Brain pericyte (primary cell): Measurements from ENCODE around the gene NTHL1.
"Not testable (repeated sequence)": the region's sequence is repeated elsewhere in the genome, so short reads cannot be mapped to it uniquely, and the experiment has no call there.

Experiments
- DNase-seq: peaks from one replicate; pipeline ENCODE4 v3.0.0-alpha.2; 2012; ENCODE audit warnings: low read depth, low spot score

The NTHL1 gene

DNA sequence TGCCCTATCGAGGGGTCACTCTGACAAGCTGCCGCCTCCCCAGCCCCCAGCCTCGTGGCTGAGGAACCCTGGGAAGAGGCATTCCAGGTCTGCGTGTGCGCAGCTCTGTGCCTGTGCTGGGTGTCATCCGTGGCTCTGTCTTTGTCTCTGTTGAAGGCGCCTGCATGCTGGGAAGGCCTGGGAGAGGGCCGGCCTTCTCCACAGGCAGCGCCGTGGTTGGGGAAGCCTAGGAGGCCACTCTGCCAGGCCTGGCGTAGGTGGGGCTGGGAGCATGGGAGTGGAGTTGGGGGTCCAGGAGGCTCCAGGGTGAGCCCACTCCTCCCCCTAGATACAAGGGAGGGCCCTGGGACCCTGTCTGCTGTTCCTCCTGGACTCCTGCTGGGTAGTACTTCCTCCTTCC, 17.6 kb downstream of the NTHL1 start:
- DNase-seq: no peak

DNA sequence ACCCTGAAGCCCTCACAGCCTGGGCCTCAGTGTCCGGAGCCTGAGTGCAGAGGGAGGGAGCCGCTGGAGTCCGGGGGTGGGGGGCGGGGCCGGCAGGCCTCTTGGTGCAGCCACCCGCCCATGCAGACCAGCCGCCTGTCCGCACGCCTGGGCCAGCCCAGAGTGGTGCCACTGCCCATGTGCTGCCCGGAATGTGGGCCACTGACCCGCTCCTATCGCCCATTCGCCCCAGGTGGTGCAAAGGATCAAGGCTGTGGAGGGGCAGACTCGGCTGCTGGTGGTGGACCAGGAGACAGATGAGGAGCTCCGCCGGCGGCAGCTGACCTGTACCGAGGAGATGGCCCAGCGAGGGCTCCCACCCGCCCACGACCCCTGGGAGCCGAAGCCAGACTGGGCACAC, 18.3 kb downstream of the NTHL1 start:
- no peak for DNase-seq

DNA sequence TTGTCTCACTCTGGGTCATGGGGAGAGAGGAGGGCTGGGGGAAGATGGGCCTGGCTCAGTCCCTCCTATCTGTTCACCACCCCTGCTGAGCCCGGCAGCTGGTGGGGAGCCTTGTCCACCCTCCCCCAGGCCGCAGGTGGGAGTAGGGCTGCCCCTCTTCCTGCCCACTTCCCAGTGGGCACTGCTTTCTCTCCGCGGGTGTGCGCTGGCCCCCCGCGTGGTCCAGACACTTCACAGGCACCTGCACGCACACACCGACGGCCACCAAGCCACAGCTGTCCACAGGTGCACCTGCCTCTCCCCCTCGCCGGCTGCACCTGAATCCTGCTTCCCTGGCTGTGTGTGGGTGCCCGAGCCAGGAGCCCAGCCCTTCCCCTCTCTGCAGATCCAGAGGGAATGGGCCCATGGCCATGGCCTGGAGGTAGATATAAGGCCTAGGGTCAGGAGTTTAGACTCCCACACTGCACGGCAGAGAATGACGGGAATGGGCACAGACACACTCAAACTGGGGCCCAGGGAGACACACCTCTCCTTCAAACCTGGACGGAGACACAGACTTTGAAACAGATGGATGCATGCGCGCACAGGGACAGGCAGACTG, 18.9 kb downstream of the NTHL1 start:
- DNase-seq: no peak

DNA sequence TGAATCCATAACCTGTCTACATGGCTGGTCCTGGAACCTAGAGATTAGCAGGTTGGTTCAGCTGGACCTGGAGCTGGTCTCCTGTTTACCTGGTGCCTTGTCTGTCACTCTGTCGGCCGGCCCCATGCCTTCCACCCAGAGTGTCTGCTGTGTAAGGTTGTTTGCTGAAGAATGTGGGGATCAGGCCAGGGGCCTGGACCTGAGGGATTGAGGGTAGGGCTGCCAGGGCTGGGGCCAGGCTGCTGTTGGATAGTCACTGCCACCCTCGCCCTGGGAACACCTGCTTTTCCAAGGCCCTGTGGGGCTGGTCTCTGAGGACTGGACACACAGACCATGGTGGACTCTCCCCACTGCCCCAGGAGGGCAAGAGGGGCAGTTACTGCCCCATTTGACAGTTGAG, 19.5 kb downstream of the NTHL1 start:
- no peak for DNase-seq

DNA sequence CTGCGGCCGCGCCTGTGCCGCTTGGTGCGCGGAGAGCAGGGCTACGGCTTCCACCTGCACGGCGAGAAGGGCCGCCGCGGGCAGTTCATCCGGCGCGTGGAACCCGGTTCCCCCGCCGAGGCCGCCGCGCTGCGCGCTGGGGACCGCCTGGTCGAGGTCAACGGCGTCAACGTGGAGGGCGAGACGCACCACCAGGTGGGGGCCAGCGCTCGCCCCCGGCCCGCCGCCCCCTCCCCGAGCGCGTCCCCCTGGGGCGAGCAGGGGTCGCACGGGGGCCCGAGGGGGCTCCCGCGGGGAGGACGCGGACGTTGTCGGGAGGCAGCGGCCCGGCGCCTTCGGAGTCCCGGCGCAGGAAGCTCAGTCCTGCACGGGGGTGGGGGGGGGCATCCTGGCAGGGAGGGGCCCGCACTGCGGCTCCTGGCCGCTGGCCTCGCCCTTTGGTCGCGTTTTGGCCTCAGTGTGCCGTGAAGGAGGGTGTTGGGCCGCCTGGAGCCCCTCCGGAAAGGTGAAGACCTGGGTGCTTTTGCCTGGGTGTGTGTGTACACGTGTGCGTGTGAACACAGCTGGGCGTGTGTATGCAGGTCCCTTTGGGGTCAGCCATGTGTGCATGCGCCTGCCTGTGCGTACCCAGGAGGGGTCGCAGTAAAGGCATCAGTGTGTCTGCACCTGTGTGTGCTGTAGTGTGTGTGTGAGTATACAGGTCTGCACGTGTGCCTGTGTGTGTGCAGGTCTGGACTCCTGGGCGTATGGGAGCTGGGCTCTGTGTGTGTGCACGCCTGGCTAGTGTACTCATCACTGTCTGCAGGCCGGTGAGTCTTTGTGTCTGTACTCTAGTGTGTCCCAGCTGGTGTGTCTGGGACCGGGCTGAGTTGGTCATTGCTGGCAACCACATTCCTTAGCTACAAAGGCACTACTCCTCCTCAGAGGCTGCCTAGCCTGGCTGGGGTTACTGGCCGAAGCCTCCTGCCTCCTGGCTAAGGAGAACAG, 20.3 kb downstream of the NTHL1 start:
- DNase-seq: no peak

DNA sequence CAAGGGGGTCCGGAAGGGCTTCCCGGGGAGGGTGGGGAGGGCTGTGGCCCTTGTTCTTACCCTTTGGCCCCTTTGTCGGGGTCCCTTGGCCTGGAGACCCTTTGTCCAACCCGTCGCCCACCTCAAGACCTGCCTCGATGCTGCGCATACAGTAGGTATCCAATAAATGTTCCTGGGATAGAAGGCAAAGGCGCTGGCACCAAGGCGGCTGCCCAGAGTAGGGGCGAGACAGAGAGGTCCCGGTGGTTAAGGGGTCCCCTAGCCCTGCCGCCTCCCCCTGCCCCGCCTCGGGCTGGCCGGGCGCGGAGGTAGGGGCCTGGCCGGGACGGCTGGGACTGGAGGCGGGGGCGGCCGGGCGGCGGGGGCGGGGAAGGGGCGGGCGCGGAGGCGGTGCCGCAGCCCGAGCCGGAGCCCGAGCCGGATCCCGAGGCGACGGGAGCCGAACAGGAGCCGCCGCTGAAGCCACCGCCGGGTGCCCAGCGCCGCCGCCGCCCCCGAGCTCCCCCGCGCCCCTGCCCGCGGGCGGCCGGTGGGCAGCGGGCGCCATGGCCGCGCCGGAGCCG, 21.1 kb downstream of the NTHL1 start, which contains the start of gene NHERF2:
TSS of gene NHERF2 (plus strand) at position 442 of the 563 bp plus-strand sequence. CDS start at position 546, 104 bp downstream.
- DNase-seq: no peak

DNA sequence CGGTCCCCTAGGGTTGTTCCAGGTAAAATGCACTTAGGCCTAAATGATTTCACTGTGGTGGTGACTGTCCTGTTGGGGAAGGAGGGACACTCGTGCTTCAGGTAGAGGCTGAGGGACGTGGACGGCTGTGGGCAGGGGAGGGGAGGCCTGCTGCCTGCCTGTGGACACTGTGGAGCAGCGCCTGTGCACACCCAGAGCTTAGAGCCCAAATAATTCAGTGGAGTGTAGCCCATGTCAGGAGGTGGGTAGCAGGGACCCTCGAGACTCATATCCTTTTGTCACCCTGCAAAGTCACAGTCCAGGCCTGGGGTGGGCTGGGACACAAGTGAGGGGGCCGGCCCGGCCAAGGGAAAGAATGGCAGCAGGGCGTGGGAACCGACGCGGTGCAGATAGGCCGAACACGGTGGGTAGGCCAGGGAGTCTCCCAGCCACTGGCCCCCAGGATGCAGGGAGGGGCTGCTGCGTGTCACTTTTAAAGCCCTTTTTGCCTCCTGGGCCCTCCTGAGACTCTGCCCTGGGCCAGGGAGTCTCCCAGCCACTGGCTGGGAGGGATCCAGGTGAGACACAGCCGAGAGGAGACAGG, 21.7 kb downstream of the NTHL1 start:
- DNase-seq: no peak

DNA sequence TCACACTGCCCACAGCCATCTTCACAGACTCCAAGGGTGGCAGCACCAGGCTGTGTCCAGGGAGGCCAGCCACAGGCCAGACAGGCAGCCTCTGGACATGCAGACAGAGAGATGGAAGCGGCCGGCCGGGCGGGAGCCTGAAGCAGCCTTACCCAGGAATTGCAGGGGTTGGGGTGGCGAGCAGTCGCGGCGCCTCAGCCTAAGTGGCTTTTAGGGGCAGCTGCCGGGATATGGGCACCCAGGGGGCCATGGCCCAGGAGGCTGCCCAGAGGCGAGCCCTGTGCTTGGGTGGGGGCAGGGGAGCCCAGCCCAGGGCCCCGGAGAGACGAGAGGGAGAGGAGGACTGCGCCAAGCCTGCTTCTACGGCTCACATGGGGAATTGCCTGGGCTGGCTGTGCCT, 22.4 kb downstream of the NTHL1 start:
- no peak for DNase-seq

DNA sequence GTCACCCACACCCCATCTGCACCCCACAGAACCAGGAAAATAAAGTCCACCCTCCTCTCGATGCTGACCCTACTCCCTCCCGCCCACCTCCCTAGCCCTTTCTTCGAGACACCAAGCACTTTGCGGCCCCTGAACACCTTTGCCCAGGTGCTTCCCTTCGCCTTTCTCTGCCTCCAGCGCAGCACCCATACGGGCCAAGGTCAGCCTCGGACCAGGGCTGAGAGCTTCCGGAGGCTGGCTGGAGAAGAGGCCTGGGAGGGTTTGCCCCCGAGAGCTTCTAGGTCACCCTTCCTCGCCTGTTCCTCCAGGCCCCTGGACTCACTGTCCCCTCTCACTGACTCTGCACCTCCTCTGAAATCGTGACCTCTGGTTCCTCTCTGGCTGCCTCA, 23.6 kb downstream of the NTHL1 start:
- DNase-seq: no peak

DNA sequence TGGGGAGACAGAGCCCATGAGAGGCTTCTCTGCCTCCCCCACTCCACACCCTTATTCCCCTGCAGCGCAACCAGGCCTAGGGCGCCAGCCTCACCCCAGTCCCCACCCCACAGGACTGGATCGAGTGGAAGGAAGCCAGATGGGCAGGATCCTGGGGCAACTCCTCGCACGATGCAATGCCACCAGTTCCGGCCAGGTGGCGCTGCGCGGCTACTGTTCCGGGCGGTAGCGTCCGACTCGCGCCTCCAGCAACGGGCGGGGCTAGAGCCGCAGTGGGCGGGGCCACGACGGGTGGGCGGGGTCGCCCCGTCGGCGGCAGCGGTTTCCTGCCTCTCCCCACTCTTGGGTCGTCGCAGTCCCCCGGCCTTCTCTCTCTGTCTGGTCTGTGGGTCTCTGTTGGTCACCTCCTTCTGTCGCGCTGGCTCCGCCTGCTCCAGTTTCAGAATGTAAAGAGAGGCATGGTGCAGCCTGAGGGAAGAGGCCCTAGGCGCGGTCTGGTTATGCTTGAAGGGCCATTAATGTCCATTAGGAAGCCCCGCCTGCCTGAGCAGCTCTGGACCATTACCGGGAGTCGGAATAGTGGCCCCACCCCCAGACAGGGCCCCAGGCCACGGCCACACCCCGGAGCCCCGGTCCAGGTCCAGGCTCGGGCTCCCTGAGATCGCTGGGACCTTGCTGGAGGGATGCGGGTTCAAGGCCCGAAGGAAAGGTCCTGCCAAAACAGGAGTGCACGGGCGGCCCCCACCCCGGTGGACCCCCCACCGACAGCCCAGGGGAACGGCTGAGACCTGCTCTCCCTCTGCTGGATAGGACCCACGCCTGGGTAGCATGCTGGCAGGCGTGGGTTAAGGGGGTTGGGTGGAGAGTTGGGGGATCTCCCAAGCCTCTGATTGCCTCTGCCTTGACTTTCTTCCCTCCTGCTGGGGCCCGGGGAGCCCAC, 24.3 kb downstream of the NTHL1 start:
- DNase-seq: no peak

DNA sequence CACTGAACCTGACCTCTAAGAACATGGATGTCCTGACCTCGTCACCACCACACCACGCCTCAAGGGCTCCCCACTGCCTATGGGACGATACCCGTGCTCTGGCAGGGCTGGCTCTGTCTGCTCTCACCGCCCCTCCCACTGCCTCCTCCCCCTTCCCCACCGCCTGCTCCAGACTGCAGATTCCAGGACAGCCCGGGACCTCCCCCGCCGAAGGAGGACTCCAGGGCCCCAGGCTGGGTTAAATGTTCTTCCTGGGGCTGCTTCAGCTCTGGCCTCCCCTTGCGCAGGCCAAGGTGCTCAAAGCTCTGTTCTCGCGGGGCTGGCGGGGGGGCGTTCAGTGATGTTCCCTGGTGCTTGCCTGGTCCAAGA, 24.9 kb downstream of the NTHL1 start:
- DNase-seq: no peak

DNA sequence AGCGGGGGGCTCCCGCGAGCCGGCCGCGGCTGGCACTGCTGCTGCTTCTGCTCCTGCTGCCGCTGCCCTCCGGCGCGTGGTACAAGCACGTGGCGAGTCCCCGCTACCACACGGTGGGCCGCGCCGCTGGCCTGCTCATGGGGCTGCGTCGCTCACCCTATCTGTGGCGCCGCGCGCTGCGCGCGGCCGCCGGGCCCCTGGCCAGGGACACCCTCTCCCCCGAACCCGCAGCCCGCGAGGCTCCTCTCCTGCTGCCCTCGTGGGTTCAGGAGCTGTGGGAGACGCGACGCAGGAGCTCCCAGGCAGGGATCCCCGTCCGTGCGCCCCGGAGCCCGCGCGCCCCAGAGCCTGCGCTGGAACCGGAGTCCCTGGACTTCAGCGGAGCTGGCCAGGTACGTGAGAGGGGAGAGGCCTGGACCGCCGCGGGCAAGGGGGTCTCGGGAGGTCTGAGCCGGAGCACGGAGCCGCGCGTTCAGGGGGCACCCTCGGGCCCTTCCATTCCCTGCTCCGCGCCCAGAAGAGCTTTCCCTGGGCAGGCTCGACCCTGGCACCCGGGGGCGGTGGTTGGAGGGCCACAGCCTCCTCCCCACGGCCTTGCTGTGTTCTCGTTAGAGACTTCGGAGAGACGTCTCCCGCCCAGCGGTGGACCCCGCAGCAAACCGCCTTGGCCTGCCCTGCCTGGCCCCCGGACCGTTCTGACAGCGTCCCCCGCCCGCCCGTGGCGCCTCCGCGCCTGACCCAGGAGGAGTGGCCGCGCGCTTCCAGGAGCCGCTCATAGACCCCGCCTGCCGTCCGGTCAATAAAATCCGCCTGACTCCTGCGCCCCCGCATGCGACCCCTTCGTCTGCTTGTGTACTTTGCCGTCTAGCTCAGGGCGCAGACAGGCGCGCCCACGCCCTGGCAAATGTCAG, 27.5 kb downstream of the NTHL1 start:
- no peak for DNase-seq

DNA sequence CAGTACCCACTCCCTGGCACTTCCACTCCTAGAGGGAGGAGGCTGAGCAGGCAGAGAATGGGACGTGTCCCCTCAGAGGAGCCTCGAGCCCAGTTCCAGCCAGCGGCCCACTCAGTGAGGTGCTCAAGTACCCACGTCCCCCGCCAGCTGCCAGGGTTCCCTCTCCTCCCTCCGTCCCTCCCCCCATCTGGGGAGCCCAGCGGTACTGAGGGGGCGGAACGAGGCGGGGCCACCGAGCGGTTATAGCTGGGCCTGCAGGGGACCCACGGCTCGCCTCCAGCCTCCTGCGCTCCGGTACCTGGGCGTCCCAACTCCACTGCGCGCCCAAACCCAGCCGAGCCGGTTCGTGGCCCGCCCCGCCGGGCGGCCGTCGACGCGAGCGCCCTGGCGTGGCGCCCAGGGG, 28.1 kb downstream of the NTHL1 start, which contains the start of gene NPW:
TSS of gene NPW (plus strand) at position 268 of the 403 bp plus-strand sequence.
- no peak for DNase-seq

DNA sequence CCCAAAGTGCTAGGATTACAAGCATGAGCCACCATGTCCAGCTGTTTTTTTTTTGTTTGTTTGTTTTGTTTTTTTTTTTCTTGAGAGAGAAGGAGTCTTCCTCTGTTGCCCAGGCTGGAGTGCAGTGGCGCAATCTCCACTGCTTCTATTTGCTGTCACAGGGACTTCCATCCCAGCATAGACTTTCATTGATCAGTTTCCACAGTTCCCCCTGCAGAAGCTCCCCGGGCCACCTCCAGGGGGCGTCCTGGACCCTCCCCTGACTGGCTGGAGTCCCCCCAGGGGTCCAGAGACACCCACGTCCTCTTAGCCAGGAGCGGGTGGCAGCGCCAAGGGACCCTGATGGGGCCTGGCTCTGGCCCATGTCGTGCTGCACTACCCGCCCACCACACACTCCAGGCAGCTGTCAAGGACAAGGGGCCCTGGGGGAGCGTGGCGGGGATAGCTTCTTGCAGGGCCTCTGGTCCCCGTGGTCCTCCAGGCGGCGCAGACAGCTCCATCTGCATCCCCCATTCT, 31.2 kb downstream of the NTHL1 start:
- DNase-seq: no peak

DNA sequence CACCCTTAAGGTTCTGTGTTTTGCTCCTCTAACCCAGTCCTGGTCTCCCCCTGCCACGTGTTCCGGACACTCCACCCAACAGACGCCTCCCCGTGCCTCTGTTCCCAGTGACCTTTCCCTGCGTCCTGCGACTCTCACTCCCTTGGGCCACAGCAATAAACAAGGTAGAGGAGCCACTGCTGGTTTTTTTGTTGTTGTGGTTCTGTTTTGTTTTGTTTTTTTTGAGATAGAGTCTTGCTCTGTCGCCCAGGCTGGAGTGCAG, 31.8 kb downstream of the NTHL1 start:
- no peak for DNase-seq

DNA sequence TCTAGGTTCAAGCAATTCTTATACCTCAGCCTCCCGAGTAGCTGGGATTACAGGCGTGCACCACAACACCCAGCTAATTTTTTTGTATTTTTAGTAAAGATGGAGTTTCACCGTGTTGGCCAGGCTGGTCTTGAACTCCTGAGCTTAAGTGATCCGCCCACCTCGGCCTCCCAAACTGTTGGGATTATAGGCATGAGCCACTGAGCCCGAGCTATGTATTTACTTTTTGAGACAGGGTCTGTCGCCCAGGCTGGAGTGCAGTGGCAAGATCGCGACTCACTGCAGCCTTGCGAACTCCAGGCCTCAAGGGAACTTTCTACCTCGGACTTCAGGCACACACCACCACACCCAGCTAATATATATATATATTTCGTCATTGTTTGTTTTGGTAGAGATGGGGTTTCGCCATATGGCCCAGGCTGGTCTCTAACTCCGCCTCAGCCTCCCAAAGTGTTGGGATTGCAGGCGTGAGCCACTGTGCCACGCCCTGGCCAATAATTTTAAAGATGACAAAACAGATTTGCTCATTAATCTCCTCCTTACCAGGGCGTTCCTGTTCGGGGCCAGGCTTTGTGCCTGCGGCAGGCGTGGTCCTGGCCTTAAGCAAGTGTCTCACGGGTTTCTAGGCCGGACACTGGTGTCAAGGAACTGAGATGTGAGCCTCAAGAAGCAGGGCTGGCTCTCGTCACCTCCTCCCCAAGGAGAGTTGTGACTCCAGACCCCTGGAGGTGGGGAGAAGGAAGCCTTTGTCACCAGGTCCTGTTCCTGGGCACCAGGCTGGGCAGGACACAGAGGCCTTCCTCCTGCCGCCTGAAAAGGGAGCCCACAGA, 32.3 kb downstream of the NTHL1 start:
- DNase-seq: no peak

DNA sequence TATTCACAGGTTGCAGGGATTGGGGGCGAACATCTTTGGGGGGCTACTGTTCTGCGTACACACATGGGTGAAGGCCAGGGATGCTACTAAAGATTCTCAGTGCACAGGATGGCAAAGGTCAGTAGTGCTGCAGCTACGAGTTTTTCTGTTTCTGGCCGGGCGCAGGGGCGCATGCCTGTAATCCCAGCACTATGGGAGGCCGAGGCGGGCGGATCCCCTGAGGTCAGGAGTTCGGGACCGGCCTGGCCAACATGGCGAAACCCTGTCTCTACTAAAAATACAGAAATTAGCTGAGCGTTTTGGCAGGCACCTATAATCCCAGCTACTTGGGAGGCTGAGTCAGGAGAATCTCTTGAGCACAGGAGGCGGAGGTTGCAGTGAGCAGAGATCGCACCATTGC, 34.1 kb downstream of the NTHL1 start:
- no peak for DNase-seq

DNA sequence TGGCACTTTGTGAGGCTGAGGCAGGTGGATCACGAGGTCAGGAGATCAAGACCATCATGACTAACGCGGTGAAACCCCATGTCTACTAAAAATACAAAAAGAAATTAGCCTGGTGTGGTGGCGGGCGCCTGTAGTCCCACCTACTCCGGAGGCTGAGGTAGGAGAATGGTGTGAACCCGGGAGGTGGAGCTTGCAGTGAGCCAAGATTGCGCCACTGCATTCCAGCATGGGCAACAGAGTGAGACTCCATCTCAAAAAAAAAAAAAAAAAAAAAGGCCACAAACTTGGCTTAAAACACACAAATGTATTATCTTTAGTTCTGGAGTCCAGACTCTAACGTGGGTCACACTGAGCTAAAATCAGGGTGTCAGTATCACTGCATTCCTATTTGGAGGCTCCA, 35.9 kb downstream of the NTHL1 start:
- DNase-seq: not testable (repeated sequence)

DNA sequence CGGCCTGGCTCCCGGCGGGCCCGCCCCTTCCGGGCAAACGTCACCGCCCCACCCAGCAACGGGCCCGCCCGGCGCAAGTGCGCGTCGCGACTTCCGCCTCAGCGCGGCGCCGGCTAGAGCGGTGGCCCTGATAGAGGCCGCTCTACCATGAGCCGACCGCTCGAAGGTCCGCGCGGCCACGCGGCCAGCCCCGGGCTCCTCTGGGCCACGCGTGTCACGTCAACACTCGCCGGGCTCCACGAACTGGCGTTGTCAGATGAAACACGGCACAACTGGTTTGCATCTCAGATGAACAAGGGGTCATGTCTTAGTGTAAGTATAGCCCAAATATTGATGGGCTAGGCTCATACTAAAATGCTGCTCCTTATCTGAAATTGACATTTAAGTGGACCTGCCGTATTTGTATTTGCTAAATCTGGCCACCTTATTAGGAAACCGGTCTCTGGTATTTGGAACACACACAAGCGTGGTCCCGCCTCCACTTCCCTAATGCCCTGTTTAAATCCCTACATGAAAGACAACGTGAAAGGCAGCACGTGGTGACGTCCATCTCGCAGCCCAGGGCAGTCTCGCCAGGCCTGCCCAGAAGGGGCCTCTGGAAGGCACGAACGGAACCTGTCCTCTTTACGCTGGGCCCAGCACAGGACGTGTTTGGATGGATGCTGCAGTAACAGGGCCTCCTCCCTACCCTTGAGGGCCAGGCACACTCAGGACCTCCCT, 37.7 kb downstream of the NTHL1 start, which contains the start of gene ZNF598:
TSS of gene ZNF598 (minus strand) at position 31 of the 720 bp plus-strand sequence.
- no peak for DNase-seq
